ENCODE results near the gene CACNA1C. TPM values are rescaled to one million over a fixed set of nuclear protein-coding genes. Genes with fewer than 3 reads are reported as not detected.
"Not testable (repeated sequence)": the region's sequence is repeated elsewhere in the genome, so short reads cannot be mapped to it uniquely, and the experiment has no call there.

CACNA1C gene
- total RNA-seq, 1 donor from 2014 or later, result 0.02 TPM

DNA sequence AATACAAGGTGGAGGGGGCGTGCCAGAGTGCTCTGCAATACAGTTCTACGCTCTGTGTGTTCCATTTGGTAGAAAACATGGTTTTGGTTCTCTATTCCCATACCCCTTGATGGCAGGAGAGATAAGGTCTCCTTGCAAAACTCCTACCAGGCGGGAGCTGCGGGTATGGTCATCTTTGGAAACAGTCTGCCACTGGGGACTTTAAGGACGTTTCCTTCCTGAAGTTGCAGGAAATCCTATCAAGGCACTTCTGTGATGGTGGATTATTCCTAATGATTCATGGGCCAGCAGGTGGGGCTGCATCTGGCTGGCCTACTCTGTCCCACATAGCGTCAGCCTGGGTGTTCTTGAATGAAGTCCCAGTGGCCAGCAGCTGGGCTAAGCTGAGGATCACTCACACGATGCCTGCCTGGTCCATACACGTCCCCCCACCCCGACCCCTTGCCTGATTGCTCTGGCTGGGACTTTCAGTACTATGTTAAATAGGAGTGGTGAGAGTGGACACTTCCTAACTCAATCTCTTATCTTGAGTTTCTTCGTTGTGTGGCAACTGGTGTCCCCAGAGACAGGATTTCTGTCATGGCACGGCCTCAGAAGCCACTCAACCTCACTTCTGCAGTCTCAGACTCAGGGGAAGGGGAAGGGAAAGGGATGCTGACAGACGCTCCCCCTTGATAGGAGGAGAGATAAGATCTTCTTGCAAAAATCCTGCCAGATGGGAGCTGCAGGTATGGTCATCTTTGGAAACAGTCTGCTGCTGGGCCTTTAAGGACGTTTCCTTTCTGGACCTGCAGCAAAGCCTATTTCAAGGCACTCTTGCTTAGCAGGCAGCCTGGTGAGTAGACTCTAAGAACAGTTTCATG is 680.9 kb downstream of the CACNA1C start:
- CTCF ChIA-PET, result no interaction called here
- intact Hi-C loops (cut with micrococcal nuclease), result no loop called here

DNA sequence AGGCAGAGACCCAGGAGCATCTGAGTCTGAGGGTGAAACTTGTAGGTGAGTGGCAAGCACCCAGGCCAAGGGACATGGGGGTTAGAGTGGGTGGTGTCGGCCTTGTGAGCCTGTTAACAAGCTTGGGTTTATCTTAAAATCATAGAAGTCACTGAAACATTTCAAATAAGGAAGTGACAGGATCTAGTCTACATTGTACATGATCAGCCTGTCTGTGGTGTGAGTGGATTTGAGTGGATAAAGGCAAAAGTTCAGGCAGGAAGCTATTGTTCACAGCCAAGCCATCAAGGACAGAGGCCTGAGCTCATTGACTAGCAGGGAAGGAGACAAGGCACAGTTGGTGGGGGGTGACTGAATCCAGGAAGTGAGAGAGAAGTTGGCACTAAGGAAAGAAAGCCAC is 682.6 kb downstream of the CACNA1C start:
- no peak for ATAC-seq (ENCODE audit: low read depth)
- Mint-ChIP-seq H3K9me3 (no peaks in the 10 kb centered on the region), H3K27me3 (peaks cover 39% of the 10 kb centered on the region), H3K4me3 (no peak overlapping the region), H3K4me1 (peaks cover 4% of the 10 kb centered on the region), H3K27ac (no peak overlapping the region), H3K36me3 (ENCODE audit: low read depth) (no peaks in the 10 kb centered on the region)
- TF ChIP-seq, protein P1, sequence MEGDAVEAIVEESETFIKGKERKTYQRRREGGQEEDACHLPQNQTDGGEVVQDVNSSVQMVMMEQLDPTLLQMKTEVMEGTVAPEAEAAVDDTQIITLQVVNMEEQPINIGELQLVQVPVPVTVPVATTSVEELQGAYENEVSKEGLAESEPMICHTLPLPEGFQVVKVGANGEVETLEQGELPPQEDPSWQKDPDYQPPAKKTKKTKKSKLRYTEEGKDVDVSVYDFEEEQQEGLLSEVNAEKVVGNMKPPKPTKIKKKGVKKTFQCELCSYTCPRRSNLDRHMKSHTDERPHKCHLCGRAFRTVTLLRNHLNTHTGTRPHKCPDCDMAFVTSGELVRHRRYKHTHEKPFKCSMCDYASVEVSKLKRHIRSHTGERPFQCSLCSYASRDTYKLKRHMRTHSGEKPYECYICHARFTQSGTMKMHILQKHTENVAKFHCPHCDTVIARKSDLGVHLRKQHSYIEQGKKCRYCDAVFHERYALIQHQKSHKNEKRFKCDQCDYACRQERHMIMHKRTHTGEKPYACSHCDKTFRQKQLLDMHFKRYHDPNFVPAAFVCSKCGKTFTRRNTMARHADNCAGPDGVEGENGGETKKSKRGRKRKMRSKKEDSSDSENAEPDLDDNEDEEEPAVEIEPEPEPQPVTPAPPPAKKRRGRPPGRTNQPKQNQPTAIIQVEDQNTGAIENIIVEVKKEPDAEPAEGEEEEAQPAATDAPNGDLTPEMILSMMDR (IDR thresholded peaks at IDR 0.05), result no peak
- no peak for DNase-seq
- CTCF ChIA-PET, result no interaction called here
- POLR2A ChIA-PET, result no interaction called here
- intact Hi-C loops (cut with micrococcal nuclease), result no loop called here

More for the DNA sequence above, 680.9 kb downstream of the CACNA1C start:
- DNase-seq (no peak), ATAC-seq (ENCODE audit: low read depth) (no peak)
- POLR2A ChIA-PET, result no interaction called here
- peaks cover 4% of the 10 kb centered on the region for H3K4me1 Mint-ChIP-seq
- no peaks in the 10 kb centered on the region for H3K9me3 Mint-ChIP-seq
- TF ChIP-seq, protein P1 (IDR thresholded peaks at IDR 0.05), result no peak
- H3K4me3 Mint-ChIP-seq, result no peak overlapping the region
- no peak overlapping the region for H3K27ac Mint-ChIP-seq
- H3K36me3 Mint-ChIP-seq (ENCODE audit: low read depth), result no peaks in the 10 kb centered on the region
- peaks cover 46% of the 10 kb centered on the region for H3K27me3 Mint-ChIP-seq

DNA sequence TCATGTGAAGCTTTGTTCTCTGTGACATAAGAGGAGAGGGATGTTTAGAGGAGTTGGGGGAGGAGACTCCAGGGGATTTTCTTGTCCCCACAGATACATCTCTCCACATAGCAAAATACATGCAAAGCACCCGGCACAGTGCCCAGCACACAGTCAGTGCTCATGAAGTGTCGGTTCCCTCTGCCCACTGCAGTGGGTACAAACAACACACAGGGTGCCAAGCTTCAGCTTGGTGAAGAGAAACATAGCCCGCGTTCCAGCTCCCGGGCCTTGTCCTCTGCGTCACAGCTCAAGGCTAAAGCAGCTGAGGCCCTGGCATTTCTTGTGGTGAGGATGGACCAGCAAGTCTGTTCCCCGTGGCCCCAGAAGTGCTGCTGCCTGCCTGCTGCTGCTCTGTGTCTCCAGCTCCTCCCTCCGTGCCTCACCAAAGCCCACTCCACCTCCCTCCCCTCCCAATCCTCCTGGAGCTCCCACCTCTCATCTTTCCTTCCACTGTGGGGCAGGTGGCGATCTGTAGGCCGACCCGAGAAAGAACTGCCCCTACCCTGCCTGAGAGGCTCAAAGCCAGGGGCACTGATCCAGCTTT is 685.0 kb downstream of the CACNA1C start:
- H3K9me3 Mint-ChIP-seq, result no peaks in the 10 kb centered on the region
- peaks cover 22% of the 10 kb centered on the region for H3K27me3 Mint-ChIP-seq
- intact Hi-C loops (cut with micrococcal nuclease), result no loop called here
- ATAC-seq (ENCODE audit: low read depth), result no peak
- no peak for DNase-seq
- H3K4me1 Mint-ChIP-seq, result peaks cover 4% of the 10 kb centered on the region
- CTCF ChIA-PET, result no interaction called here
- H3K27ac Mint-ChIP-seq, result no peak overlapping the region
- H3K36me3 Mint-ChIP-seq (ENCODE audit: low read depth), result no peaks in the 10 kb centered on the region
- TF ChIP-seq, protein P1 (IDR thresholded peaks at IDR 0.05), result no peak
- H3K4me3 Mint-ChIP-seq, result no peak overlapping the region
- POLR2A ChIA-PET, result no interaction called here

DNA sequence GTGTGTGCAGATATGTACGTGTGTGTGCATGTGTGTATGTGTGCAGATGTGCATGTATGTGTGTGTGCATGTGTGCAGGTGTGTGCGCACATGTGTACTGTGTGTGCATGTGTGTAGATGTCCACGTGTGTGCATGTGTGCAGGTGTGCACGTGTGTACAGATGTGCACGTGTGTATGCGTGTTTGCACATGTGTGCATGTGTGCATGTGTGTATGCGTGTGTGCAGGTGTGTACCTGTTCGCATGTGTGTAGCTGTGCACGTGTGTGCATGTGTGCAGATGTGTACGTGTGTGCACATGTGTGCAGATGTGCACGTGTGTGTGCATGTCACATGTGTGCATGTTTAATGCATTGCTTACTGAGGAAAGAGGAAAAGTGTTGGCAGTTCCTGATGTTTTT is 686.3 kb downstream of the CACNA1C start:
- Mint-ChIP-seq H3K27ac (no peak overlapping the region), H3K27me3 (peaks cover 15% of the 10 kb centered on the region), H3K9me3 (no peaks in the 10 kb centered on the region), H3K4me1 (no peaks in the 10 kb centered on the region), H3K36me3 (ENCODE audit: low read depth) (no peaks in the 10 kb centered on the region), H3K4me3 (no peak overlapping the region)
- intact Hi-C loops (cut with micrococcal nuclease), result no loop called here
- CTCF ChIA-PET, result no interaction called here
- ATAC-seq (ENCODE audit: low read depth) (no peak), DNase-seq (no peak)
- TF ChIP-seq, protein P1 (IDR thresholded peaks at IDR 0.05), result no peak
- POLR2A ChIA-PET, result no interaction called here

DNA sequence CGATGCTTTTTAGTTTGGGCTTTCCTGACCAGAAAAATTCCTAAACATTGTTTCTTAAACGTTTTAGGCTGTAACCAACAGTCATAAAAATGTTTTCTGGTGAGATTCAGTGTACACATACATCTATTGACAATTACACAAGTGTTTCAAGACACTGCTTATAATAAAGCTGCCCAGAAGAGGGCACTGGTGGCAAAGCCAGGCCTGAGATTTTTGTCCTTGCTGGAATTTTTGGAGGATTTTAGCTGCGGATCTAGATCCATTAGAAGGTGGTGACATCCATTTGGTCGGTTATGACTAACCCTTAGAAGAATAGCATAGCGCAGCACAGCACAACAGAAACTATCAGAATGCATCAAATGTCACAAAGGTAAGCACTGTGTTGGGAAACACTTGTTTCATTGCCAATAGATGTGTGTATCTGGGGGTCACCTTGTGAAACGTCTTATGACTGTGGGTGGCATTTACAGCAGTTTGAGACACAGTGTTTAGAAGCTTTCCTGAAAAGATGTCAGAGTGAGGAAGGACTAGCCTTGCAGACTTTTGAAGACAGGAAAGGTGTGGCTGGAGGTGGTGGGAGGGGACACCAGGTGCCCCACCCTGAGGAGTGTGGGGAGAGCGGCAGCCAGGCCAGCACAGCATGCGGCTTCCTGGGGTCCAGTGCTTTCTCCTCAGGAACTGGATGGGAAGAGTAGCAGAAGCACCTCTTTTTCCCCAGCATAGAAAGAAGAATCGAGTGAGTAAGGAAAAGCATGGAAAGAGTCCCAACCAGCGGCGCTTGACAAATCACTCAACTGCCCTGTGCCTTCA is 687.2 kb downstream of the CACNA1C start:
- TF ChIP-seq, protein P1 (IDR thresholded peaks at IDR 0.05), result no peak
- Mint-ChIP-seq H3K27me3 (peaks cover 9% of the 10 kb centered on the region), H3K36me3 (ENCODE audit: low read depth) (no peaks in the 10 kb centered on the region), H3K9me3 (no peaks in the 10 kb centered on the region), H3K4me3 (no peak overlapping the region), H3K4me1 (no peaks in the 10 kb centered on the region), H3K27ac (no peak overlapping the region)
- intact Hi-C loops (cut with micrococcal nuclease), result no loop called here
- ATAC-seq (ENCODE audit: low read depth) (no peak), DNase-seq (no peak)
- ChIA-PET POLR2A (no interaction called here), CTCF (no interaction called here)

DNA sequence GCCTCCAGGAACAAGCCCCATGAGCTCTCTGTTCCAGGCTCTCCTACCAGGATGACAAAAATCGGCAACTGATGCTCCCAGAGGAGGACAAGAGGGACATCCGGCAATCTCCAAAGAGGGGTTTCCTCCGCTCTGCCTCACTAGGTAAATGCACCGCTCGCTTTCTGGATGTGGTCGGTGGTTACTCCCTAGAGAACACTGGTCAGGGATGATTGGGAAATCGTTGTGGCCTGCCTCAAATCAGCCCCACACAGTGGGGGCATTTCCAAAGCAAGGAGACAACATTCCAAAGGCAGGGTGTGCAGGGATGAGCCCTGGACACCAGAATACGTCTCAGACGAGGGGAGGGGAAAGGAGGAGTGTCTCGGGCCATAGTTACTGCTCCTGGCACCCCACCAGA is 689.2 kb downstream of the CACNA1C start:
- CTCF ChIA-PET; ATAC-seq (ENCODE audit: low read depth); H3K4me1 Mint-ChIP-seq; intact Hi-C loops (cut with micrococcal nuclease); H3K27ac Mint-ChIP-seq; H3K27me3 Mint-ChIP-seq; H3K9me3 Mint-ChIP-seq; POLR2A ChIA-PET; H3K4me3 Mint-ChIP-seq; H3K36me3 Mint-ChIP-seq (ENCODE audit: low read depth); DNase-seq: not testable (repeated sequence)

All from activated B cell treated with CpG ODN at 0.5 μM for 24 hours (primary cell).